Stomach smooth muscle (tissue), 2 donors: ENCODE data around the gene ZDHHC6.
"Not testable (repeated sequence)": the region's sequence is repeated elsewhere in the genome, so short reads cannot be mapped to it uniquely, and the experiment has no call there.

Experiments
- H3K27ac ChIP-seq: one replicate; pipeline ENCODE4 v1.7.0; 2013; ENCODE audit warnings: mild to moderate bottlenecking, low read length, inconsistent platforms
- H3K27me3 ChIP-seq, 2 donors: one replicate each; pipeline ENCODE4 v1.7.0; 2013; ENCODE audit warnings: low read length in 2 of 2; ENCODE audit not compliant: insufficient read depth in 2 of 2, control insufficient read depth in 1 of 2
- H3K36me3 ChIP-seq, 2 donors: one replicate each; pipeline ENCODE4 v1.7.0; 2013; ENCODE audit warnings: low read length in 2 of 2; ENCODE audit not compliant: control insufficient read depth in 2 of 2, insufficient read depth in 2 of 2
- H3K4me1 ChIP-seq: one replicate; pipeline ENCODE4 v1.7.0; 2013; ENCODE audit warnings: low read length; ENCODE audit not compliant: control insufficient read depth, insufficient read depth
- H3K4me3 ChIP-seq, 2 donors: one replicate each; pipeline ENCODE4 v1.7.0; 2013; ENCODE audit warnings: low read length in 2 of 2
- H3K9ac ChIP-seq, 2 donors: one replicate each; pipeline ENCODE4 v1.7.0; 2013; ENCODE audit warnings: low read length in 2 of 2, mild to moderate bottlenecking in 1 of 2
- H3K9me3 ChIP-seq, 2 donors: one replicate each; pipeline ENCODE4 v1.7.0; 2013; ENCODE audit warnings: low read length in 2 of 2; ENCODE audit not compliant: control insufficient read depth in 2 of 2
- donor health status: healthy.
- donor health status: Pancreatic carcinoma.

The ZDHHC6 gene

DNA sequence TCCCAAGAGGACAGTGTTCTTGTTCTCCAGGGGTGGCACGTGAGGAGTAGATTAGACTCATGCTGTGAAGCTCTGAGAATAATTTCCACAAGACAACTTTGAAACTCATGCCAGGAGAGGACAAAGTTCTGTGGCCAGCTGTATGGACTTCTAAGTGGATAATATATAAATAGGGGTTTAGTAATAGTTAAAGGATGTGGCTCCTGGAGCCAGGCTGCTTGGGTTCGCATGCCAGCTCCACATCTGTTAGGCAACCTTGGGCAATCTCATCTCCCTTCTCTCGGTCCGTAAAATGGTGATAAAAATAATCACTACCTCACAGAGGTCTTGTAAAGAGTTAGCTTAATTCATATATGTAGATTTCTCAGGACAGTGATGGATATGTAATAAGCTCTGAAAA lies 37.0 kb downstream of the ZDHHC6 start:
- H3K9me3 ChIP-seq: no peaks in the 10 kb centered on the region
- H3K4me1 ChIP-seq: no peaks in the 10 kb centered on the region
- H3K27ac ChIP-seq: no peak overlapping the region
- H3K27me3 ChIP-seq: no peaks in the 10 kb centered on the region
- H3K4me3 ChIP-seq: no peak overlapping the region
- no peaks in the 10 kb centered on the region for H3K36me3 ChIP-seq
- no peak overlapping the region for H3K9ac ChIP-seq

DNA sequence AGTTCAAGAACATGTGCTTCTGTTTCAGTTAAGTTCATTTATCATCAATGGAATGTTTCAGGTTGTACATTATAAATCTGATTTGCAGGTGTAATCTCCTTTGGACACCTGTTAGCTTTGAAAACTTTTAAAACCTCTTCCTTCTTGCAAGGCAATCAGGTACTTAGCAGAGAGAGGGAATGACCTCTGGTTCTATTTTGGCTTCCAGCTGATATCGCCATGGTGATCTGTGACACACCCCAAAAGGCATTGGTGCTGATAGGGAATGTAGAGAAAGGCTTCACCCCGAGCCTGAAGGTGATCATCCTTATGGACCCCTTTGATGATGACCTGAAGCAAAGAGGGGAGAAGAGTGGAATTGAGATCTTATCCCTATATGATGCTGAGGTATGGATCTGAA lies 37.4 kb downstream of the ZDHHC6 start:
- no peaks in the 10 kb centered on the region for H3K4me1 ChIP-seq
- no peak overlapping the region for H3K9ac ChIP-seq
- H3K36me3 ChIP-seq: no peaks in the 10 kb centered on the region
- no peaks in the 10 kb centered on the region for H3K9me3 ChIP-seq
- no peaks in the 10 kb centered on the region for H3K27me3 ChIP-seq
- H3K4me3 ChIP-seq: no peak overlapping the region
- no peak overlapping the region for H3K27ac ChIP-seq

DNA sequence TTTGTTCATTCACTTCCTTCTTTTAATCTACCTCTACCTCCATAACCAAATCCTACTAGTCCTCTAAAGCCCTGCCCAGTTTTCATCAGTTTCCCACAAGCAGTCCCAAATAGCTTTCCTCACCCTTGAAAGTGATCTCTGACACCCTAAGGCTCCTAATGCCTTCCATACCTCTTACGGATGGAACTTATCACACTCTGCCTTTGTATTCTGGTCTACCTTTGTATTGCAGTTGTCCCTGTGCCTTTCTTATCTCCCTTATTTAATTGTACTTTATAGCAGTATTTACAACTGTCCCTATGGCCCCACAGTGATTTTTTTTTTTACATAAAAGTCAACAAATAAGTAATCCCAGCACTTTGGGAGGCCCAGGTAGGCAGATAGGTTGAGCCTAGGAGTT lies 39.0 kb downstream of the ZDHHC6 start:
- no peaks in the 10 kb centered on the region for H3K36me3 ChIP-seq
- no peak overlapping the region for H3K27ac ChIP-seq
- no peak overlapping the region for H3K4me3 ChIP-seq
- no peaks in the 10 kb centered on the region for H3K9me3 ChIP-seq
- H3K4me1 ChIP-seq: no peaks in the 10 kb centered on the region
- no peaks in the 10 kb centered on the region for H3K27me3 ChIP-seq
- H3K9ac ChIP-seq: no peak overlapping the region

DNA sequence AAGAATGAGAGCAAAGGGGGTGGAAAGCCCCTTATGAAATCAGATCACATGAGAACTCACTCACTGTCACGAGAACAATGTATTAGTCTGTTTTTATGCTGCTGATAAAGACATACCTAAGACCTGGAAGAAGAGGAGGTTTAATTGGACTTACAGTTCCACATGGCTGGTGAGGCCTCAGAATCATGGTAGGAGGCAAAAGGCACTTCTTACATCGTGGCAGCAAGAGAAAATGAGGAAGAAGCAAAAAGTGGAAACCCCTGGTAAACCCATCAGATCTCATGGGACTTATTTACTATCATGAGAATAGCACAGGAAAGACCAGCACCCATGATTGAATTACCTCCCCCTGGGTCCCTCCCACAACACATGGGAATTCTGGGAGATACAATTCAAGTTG lies 39.9 kb downstream of the ZDHHC6 start:
- not testable (repeated sequence) for H3K4me3 ChIP-seq

DNA sequence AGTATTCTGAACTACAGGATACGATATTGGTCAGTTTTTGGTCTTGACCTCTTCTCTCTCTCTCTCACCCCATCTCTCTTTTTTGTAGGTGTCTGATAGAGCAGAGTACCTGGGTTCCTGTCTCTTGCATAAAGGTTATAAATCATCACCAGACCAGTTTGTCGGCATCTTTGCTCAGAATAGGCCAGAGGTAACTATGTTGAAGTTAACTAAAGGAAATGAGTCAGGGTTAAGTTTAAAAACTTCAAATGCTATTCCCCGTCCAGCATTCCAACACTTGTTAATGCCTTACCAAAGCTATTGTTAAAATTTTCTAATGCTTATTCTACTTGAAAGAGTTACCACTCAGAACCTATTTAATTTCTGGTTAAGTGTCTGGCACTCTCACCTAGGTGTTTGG lies 42.1 kb downstream of the ZDHHC6 start:
- H3K4me1 ChIP-seq: no peaks in the 10 kb centered on the region
- H3K9ac ChIP-seq: no peak overlapping the region
- no peaks in the 10 kb centered on the region for H3K36me3 ChIP-seq
- no peaks in the 10 kb centered on the region for H3K9me3 ChIP-seq
- no peak overlapping the region for H3K27ac ChIP-seq
- no peak overlapping the region for H3K4me3 ChIP-seq
- H3K27me3 ChIP-seq: no peaks in the 10 kb centered on the region

More for the DNA sequence above, 39.9 kb downstream of the ZDHHC6 start:
- not testable (repeated sequence) for H3K4me1 ChIP-seq, H3K9me3 ChIP-seq, H3K9ac ChIP-seq, H3K36me3 ChIP-seq, H3K27me3 ChIP-seq, H3K27ac ChIP-seq

DNA sequence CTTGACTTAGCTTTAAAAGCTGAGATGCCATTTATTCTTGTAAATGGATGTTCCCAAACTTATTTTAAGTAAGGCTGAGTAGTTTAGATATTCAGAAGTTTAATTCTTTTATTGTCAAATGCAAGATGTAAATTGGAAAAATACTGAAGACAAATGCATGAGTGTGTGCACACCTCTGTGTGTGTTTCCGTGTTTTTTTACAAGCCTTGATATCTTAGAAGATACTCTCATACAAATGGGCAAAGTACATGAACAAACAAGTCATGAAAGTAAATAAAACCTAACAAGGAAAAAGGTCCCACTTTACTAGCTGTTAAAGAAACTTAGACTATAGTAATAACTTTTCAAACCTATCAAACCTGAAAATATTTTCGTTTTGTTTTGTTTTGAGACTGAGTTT lies 43.8 kb downstream of the ZDHHC6 start:
- H3K9ac ChIP-seq: no peak overlapping the region
- no peak overlapping the region for H3K4me3 ChIP-seq
- no peaks in the 10 kb centered on the region for H3K4me1 ChIP-seq
- H3K9me3 ChIP-seq: no peaks in the 10 kb centered on the region
- H3K27ac ChIP-seq: no peak overlapping the region
- no peaks in the 10 kb centered on the region for H3K27me3 ChIP-seq
- H3K36me3 ChIP-seq: no peaks in the 10 kb centered on the region

DNA sequence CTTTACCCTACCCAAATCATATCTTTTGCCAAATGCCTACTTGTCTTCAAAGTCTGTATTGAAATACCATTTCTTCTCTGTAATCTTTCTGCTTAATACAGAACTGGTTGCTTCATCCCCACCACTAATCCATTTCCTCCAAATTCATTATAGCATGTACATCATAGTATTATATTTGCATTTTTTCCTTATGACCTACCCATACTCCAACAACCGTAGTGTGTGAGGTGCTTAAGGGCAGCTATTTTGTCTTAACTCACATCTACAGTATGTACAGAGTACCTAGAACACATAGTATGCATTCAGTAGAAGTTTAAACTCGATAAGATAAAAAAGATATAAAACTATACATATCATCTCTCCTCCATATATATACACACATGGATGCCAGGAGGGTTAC lies 49.1 kb downstream of the ZDHHC6 start:
- Histone ChIP-seq H3K4me1 (no peaks in the 10 kb centered on the region), H3K9me3 (no peaks in the 10 kb centered on the region), H3K27ac (no peak overlapping the region), H3K27me3 (no peaks in the 10 kb centered on the region), H3K4me3 (no peak overlapping the region), H3K36me3 (no peaks in the 10 kb centered on the region), H3K9ac (no peak overlapping the region)

DNA sequence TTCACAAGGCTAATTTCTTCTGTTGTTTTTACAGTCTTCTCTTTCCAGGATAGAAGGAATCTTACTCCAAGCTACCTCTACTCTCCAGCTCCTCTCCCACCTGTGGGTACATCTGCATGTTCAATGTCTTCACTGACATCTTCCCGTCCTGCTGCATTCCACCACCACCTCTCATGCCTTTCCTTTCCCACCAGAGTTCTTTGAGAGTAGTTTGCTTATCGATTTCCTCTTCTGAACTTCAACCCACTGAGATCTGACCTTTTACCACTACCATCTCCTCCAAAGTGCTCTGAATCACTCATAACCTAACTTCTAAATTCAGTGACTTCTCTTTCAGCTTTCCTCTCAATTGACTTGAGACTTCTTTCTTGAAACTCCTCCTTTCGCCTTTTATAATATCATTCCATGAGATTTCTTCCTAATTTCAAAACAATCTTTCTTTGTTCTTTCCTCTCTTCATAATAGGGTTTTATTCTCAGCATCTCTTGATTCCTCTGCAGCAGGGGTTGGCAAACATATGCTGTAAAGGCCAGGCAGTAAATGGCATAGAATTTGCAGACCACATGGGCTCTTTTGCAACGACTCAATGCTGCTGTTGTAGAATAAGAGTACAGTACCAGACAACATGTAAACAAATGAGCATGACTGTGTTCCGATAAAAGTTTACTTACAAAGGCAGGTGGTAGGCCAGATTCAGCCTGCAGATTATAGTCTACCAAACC lies 50.7 kb downstream of the ZDHHC6 start:
- Histone ChIP-seq H3K4me3 (no peak overlapping the region), H3K9ac (no peak overlapping the region), H3K4me1 (no peaks in the 10 kb centered on the region), H3K27me3 (no peaks in the 10 kb centered on the region), H3K9me3 (no peaks in the 10 kb centered on the region), H3K36me3 (no peaks in the 10 kb centered on the region), H3K27ac (no peak overlapping the region)

DNA sequence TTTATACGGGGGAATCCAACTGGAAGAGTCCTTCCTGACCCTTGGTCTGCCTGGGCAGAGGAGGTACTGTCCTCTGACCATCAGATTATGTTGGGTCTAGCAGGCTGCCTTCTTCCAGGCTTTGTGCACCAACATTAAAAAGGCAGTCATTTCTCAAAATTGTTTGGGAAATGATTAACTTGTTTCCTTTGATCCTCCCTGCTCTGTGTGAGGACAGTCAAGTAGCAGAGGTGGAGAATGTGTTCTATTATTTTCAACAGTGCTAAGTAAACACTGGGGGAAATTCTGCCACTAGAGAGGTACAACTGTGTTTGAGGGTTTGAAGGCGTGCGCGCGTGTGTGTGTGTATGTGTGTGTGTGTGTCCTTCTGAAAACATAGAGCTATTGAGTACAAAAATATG lies 52.2 kb downstream of the ZDHHC6 start:
- no peaks in the 10 kb centered on the region for H3K27me3 ChIP-seq
- H3K9ac ChIP-seq: no peak overlapping the region
- H3K27ac ChIP-seq: no peak overlapping the region
- no peaks in the 10 kb centered on the region for H3K36me3 ChIP-seq
- no peaks in the 10 kb centered on the region for H3K9me3 ChIP-seq
- H3K4me1 ChIP-seq: no peaks in the 10 kb centered on the region
- no peak overlapping the region for H3K4me3 ChIP-seq

DNA sequence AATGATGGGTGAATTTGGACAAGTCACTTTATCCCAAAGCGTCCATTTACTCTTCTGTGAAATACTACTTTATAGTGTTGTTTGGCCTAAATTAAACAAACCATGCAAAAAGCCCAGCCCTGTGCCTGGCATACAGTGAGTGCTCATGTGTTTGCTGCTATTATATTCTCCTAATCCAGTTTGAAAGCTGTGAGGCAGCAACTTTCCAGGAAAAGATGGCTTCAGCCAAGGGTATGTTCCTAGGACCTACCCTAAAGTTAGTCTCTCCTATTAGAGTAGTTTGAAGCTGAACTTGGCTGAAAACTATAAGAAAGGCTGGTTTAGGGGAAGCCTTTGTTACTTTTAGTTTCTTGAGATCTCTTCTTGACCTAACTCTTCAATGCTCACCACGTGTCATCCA lies 52.9 kb downstream of the ZDHHC6 start:
- Histone ChIP-seq H3K27me3 (no peaks in the 10 kb centered on the region), H3K27ac (no peak overlapping the region), H3K36me3 (no peaks in the 10 kb centered on the region), H3K4me3 (no peak overlapping the region), H3K9me3 (no peaks in the 10 kb centered on the region), H3K4me1 (no peaks in the 10 kb centered on the region), H3K9ac (no peak overlapping the region)

DNA sequence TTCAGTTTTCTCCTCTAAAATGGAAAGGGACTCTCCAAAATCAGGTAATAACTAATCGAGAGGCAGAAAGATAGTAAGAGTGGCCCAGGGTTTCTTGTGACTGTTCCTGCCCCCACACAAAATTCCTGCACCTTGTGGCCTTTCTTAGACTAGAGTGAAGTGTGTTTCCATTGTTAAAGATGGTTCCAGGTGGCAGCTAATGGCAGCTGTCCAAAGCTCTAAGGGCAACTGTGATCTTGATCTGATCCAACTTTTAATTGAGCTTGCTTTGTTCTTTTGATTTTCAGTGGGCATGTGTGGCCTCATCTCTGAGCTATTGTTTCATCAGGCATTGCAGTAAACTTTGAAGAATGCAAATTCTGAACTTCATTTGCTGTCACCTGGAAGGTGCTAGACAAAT lies 53.4 kb downstream of the ZDHHC6 start:
- H3K36me3 ChIP-seq: no peaks in the 10 kb centered on the region
- H3K4me3 ChIP-seq: no peak overlapping the region
- no peak overlapping the region for H3K27ac ChIP-seq
- no peak overlapping the region for H3K9ac ChIP-seq
- no peaks in the 10 kb centered on the region for H3K4me1 ChIP-seq
- no peaks in the 10 kb centered on the region for H3K27me3 ChIP-seq
- H3K9me3 ChIP-seq: no peaks in the 10 kb centered on the region
